Fibroblast of gingiva (primary cell): ENCODE results near the gene TANC1.

Experiments
- DNase-seq: peaks from one replicate; pipeline ENCODE4 v3.0.0-alpha.2; 2011; ENCODE audit warnings: low read depth

TANC1 gene

DNA sequence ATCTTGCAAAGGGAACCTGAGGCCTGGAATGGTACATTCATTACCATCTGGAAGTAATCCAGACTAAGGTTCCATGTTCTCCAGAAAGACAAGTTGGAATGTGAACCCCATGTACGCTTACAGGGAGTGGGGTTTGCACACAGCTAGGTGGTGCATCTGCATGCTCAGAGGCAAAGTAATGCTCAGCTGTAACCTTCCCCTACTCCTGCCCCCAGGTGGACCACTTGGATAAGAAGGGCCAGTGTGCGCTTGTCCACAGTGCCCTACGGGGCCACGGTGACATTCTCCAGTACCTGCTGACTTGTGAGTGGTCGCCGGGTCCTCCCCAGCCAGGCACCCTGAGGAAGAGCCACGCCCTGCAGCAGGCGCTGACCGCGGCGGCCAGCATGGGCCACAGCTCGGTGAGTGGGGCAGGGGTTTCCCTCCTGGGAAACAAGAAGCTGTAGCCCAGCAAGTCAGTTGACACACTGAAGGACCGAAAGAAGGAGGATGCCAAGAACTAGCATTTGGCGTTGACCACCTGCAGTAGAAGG, 228.0 kb downstream of the TANC1 start:
- no peak for DNase-seq

DNA sequence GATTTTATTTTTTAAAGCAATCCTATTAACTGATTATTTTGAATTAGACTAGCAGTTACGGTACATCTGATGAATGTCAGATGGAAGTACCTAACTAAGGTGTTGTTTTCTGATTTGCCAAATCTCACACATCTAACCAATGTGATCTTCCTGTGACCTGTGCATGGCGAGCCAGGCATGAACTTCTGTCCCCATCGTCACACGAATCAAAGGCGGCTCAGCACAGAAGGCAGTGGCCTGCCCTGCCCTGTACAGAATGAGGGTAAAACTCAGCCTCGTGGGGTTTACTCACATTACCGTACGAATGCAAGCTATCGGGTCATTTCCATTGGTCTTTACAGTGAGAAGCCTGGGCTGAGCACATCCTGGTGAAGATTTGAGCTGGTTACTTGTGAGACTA, 230.8 kb downstream of the TANC1 start:
- no peak for DNase-seq

GRCh38 chr2:159199761-159200465, 231.5 kb downstream of the TANC1 start:
- DNase-seq, result no peak

- DNase-seq, result peak; percentile 27
Measured at GRCh38 chr2:159200498-159200897, 232.1 kb downstream of the TANC1 start.

DNA sequence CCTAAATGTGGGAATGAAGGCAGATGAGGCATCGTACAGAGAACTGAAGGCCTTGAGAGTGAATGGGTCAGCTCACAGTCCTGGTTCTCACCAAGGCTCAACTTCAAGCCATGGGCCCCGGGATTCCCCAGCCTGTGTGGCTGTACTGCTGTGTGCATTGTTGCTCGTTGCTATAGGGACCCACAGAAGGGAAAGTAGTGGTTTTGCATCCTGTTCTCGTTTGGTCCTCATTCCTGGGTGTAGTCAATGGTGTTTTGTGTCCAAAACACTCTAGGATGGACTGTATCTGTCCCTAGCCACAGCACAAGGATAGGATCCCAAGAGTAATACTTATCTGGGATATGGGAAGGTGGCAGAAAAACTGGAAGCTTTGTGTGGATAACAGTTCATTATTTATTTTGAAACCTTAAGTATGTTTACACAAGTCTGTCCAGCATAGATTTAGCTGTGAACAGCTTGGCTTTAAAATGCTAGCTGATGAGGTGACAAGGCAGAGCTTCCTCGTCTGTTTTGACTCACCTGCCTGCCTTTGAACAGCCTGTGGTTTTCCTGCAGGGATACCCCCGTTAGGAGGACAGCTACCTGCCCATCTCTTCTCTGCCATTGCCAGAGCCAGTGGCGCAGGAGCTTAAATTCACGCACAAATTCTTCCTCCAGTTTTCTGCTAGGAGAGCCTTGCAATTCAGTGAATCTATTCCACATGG, 233.1 kb downstream of the TANC1 start:
- DNase-seq, result peak; percentile 29

DNA sequence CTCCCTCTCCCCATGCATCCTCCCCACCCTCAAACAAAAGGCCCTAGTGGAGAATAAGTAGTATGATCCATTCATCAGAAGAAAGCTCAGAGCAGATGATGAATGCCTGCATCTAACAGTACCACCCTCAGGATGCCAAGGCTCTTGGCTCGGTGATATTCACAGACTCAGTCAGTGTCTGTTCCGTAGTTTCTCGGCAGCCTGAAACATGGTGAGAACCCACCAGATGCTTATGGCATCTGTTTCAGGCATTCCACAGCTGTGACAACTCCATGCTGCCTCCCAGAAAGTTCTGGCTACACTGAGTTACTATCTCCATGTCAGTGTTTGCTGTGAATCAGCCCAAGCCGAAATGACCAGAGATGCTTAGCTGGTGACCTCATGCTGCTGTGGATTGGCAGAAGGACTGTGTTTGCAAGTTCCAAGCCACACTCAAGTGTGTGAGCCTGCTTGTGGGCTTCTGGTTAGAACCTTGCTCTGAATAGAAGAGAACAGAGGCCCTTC, 234.2 kb downstream of the TANC1 start:
- DNase-seq, result peak; percentile 96

DNA sequence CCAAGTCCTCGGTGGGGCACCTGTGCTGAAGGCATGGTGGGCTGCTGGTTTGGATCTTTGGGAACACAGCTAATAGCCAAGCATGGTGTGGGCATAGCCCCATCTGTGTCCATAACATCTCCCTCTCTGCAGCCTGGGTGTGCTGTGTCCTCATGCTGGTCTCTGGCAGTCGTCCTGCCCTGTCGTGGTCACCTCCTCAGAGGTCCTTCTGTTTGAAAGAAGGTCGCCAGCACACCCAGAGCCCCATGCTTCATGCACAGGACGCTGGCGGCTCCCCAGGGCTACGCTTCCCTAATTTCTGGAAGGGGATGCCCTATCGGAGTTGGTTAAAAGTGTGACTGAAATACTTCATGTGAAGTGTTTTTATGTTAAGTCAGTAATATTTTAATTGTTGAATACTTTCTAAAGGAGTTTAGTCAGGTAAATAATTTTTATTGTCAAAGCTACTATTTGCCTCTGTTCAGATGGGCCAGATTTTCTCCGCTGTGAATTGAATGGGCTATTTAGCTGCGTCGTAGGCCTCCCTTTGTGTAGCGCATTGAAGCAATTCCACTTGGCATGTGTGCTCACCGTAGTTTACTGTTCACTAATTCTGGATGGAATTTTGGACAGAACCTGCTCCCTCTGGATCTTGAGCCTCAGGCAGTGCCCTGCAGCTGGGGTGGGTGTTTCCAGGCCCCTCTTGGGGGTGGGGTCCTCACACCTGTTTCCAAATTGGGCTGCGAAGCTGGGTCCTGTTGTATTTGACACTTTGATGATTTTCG, 236.1 kb downstream of the TANC1 start:
- no peak for DNase-seq

DNA sequence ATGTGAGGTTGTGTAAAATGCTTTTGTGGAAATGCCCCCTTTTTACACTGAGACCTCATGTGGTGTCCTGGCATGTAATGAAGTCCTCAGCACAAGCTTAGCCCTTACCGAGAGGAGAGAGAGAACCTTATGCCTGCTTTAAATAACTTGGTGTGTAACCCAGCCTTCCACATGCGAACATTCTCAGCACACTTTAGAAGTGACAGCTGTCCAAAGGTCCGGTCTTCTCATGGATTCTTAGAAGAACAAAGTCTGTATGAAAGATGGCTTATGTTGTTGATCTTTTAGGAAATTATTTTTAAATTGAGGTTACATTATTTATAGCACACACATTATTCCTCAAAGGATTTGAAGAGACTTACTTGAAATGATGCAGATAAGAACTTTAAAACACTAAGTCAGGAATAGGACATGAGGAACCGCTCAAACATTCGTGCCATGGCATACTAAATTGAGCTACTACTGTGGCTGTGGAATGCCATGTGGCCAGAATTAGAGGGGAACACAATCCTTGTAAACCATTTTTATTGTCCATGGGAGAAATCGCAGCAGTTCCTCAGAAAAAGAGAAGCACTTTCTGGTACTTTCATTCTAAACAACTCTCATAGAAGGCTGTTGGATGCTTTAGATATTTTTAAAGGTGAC, 238.4 kb downstream of the TANC1 start:
- DNase-seq, result no peak

DNA sequence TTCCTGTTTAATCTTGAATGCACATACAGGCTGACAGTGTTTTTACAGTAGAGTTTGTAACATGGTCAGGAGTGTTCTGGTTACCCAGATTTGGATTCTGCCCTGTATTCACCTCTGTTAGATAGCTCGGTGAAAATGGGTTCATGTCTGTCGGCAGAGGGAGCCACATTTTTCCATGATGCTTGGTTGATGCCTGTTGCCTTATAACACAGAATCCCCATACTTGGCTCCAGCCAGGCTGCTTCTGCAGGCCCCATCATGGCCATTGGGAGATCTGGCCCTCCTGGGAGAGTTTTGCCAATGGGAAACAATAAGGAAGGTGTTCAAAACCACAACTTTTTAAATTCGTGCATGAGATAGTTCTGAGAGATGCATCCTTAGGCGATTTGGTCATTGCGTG, 240.0 kb downstream of the TANC1 start:
- no peak for DNase-seq

- DNase-seq, result no peak
Measured at GRCh38 chr2:159209341-159210306, 241.2 kb downstream of the TANC1 start.

DNA sequence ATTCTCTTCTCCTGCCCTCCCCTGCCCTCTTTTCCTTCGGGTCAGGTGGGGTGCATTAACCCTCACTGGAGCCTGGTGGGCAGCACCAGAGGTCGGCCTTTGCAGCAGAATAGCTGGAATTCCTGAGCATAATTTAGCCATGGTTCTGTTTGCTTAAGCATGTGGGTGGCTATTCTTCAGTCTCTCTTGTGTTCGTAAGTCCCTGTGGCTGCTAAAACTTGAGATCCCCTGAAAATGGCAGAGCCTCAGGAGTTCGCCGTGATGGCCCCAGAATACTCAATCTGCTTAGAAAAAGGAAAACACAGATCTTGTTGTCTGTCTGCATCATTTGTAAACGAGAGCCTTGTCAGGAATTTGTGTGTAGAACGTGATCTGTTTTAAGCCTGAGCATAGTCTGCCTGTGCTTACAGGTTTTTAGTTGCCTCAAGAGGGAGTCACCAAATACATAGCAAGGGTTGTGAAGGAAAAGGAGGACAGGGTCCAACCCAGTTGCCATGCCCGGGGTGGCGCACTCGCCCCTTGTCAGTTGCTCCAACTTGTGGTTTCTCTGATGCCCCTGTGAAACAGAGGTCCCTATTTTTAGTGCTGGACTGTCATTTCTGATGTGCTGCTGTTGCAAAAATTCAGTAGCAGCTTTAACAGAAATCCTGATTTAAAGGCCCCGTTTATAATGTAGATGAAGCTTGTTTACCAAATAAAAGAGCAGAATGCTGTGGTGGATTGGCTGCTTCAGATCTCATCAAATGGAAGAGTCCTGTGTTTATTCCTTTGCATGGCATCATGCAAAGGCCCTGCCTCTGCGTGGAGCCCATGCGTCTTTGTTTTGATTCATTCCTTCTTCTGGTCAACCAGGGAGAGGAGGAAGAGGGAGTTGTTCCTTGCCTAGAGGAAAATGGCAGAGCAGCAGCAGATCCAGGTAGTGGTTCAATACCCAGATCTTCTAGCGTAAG, 243.3 kb downstream of the TANC1 start:
- DNase-seq, result no peak

- DNase-seq, result no peak
Measured at GRCh38 chr2:159213296-159213695, 244.9 kb downstream of the TANC1 start.

DNA sequence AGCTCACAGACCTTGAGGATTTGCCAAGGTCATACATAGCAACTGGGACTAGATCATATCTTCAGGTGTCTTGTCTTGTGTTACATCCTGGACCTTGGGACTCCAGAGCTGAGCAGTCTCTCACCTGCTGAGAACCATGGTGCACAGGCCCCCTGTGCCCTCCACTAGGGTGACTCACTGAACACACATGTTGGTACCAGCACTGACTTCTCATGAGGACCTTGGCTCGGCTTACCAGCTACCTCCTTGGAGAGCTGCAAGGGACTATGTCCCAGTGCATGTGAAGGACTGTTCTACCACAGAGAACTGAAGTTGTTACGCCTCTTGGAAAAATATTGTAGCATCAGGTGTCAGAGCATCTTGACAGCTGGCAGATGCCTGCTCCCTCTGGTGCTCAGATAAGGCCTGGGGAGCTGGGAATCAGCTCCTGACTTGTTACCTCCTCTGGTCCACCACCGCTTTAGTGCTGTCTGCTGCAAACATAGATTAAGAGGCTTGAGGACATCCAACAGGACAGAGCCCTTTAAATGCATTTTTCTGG, 246.0 kb downstream of the TANC1 start:
- no peak for DNase-seq

DNA sequence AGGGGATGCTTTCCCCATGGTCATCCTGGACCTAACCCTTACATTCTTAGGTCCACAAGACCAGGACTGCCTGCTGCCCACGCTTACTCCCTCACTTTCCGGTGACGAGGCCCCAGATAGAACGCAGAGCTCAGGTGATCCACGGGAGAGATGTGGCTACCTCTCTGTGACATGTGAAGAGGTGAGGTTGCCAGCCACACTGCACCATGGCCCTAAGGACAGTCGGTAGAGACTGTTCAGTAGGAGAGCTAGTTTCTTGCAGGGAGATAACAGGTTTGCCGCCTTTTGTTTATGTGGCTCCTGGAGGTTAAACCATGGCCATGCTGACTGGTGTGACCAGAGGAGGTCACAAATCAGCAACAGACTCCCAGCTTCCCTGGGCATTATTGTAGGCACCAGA, 246.7 kb downstream of the TANC1 start:
- no peak for DNase-seq

- DNase-seq, result no peak
Measured at GRCh38 chr2:159217676-159218075, 249.2 kb downstream of the TANC1 start.

DNA sequence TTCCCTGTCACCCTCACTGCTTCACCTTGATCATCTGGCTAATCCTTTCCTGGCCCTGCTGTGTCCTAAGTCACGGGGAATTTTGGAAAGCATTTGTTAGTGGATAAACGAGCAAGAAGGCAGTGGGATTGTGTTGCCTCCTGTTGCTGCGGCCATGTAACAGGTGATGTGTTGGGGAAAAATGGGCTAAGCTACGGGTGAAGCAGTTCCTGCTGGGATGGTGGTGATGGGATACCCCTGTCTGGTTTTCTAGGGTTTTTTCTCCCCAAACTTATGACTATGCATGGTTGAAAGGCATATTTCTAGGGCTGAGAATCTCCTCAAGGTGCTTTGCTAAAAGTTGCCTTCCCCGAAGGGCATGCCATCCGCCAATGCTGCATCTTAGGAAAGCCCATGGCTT, 249.9 kb downstream of the TANC1 start:
- DNase-seq, result no peak

GRCh38 chr2:159219394-159219998, 251.1 kb downstream of the TANC1 start:
- DNase-seq, result no peak

DNA sequence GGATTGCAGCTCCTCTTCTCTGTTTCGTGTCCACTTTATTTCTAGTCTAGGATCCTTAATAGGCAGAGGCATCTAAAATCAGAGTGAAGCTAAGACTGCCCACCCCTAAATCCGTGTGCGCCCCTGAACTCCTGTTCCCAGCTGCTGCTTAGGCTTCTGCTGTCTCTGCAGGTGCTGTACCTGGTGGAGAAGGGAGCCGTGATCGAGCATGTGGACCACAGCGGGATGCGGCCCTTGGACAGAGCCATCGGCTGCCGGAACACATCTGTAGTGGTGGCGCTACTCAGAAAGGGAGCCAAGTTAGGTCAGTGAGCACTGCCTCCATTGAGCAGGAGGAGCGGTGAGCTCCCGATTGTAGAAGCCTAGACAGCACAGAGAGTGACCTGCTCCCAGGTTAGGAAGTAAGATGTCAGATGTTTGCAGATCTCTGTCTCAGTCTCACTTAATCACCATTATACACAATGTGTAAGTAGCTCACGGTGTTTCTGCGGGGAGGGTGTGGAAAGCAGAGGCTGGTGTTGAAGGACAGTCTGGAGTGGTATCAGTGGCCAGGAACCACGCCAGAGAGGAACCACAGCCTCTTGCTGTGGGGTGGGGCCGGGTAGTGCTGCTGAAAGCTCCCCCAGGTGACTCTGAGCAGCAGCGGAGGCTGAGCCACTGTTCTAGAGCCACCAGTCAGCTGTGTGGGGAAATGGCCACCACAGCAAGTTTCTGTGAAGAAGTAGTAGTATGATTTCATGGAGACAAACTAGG, 255.8 kb downstream of the TANC1 start:
- DNase-seq, result no peak
